GM21786 (cell line): Measurements from ENCODE around the gene NCBP3.

Source experiments
- ATAC-seq: cut with Tn5 transposase; IDR thresholded peaks from one replicate; pipeline ENCODE4 v1.9.1; 2021; ENCODE audit not compliant: unreplicated experiment

The NCBP3 gene, protein sequence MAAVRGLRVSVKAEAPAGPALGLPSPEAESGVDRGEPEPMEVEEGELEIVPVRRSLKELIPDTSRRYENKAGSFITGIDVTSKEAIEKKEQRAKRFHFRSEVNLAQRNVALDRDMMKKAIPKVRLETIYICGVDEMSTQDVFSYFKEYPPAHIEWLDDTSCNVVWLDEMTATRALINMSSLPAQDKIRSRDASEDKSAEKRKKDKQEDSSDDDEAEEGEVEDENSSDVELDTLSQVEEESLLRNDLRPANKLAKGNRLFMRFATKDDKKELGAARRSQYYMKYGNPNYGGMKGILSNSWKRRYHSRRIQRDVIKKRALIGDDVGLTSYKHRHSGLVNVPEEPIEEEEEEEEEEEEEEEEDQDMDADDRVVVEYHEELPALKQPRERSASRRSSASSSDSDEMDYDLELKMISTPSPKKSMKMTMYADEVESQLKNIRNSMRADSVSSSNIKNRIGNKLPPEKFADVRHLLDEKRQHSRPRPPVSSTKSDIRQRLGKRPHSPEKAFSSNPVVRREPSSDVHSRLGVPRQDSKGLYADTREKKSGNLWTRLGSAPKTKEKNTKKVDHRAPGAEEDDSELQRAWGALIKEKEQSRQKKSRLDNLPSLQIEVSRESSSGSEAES

DNA sequence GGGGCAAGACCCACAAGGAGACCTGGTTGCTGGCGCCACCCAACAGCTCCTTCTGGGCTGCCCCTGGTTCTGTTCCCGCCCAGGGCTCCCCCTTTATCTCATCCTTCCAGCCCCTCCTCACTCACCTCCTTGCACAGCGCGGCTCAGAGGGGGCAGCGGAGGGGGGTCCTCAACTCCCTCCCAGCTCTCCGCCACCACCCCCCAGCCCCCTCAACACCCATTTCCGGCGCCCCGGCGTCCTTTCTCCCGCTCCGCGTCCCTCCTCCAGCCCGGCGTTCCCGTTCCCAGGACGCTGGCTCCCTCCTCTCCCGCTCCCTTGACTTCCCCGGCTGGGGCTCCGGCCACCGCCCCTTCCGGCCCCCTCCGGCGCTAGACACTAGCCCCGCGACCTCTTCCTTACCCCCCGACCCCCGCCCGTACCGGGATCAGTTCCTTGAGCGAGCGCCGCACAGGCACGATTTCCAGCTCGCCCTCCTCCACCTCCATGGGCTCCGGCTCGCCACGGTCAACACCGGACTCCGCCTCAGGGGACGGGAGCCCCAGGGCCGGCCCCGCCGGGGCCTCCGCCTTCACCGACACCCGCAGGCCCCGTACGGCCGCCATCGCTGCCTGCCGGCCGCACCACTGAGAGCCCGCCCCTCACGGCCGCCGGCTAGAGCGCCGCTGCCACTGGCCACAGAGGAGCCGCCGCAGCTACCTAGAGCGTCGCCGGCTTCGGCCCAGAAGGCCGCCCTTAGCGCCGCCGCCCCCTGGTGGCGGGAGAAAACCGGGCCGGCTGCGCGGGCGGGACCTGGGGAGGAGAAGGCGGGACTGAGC lies at the start of gene NCBP3:
NCBP3 (minus strand) TSS at position 626 of the 816 bp plus-strand sequence; CDS start at position 603, 23 bp downstream.
- ATAC-seq, result peak; percentile 92

- ATAC-seq, result no peak
Observed at GRCh38 chr17:3895354-3895753, 49.3 kb upstream of the NCBP3 start.

GRCh38 chr17:3894911-3895343 lies 48.9 kb upstream of the NCBP3 start:
- no peak for ATAC-seq

- ATAC-seq, result no peak
Observed at GRCh38 chr17:3894188-3894587, 48.1 kb upstream of the NCBP3 start.

DNA sequence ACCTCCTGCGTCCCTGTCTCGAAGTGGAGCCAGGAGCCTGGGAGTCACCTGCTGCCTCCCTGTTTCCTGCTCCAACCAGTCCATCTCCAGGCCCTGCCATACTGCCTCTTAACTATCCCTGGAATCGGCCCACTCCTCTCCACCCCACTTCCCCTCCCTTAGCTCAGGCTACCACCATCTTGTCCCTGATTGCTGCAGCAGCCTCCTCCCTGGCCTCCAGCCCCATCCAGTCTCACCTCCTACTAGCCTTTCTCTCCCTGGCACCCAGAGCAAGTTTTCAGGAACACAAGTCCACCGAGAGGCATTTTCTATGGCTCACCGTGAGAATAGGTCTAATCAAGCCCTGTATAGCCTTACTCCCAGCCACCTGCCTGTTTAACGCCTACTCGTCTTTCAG lies 47.7 kb upstream of the NCBP3 start:
- ATAC-seq, result no peak

DNA sequence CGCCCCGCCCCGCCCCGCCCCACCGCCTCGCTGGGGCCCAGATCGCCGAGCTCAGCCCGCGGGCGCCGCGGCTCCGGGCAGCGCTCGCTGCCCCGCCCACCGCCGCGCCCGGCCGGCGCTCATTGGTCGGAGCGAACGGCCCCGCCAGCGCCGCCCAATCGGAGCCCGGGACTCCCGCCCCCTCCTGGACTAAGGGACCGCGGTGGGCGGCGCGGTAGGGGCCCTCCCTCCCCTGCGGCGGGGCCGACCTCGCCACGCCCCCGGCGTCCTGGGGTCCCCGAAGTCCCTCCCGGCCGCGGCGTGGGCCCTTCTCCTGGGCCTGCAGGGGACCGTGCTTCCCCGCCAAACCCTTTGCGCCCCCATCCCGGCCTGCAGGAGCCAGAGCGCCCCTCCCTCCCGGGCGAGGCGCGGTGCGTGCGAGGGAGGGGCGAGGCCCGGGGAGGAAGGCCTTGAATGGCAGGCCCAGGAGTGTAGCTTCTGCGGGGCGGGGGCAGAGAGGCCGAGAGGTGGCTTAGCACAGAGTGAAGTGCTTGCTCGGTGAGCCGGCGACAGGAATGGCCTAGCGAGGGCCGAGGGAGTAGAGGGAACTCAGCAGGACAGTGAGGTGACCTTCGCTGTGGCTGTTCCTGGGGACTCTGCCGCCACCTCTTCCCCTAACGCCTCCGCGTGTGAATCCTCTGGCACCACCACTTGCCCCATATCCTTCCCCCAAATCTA lies 47.1 kb upstream of the NCBP3 start, which contains the start of gene CAMKK1:
CAMKK1 (minus strand) TSS at position 51 of the 717 bp plus-strand sequence. CDS start 7,366 bp downstream, outside the sequence.
- peak; percentile 81 for ATAC-seq

DNA sequence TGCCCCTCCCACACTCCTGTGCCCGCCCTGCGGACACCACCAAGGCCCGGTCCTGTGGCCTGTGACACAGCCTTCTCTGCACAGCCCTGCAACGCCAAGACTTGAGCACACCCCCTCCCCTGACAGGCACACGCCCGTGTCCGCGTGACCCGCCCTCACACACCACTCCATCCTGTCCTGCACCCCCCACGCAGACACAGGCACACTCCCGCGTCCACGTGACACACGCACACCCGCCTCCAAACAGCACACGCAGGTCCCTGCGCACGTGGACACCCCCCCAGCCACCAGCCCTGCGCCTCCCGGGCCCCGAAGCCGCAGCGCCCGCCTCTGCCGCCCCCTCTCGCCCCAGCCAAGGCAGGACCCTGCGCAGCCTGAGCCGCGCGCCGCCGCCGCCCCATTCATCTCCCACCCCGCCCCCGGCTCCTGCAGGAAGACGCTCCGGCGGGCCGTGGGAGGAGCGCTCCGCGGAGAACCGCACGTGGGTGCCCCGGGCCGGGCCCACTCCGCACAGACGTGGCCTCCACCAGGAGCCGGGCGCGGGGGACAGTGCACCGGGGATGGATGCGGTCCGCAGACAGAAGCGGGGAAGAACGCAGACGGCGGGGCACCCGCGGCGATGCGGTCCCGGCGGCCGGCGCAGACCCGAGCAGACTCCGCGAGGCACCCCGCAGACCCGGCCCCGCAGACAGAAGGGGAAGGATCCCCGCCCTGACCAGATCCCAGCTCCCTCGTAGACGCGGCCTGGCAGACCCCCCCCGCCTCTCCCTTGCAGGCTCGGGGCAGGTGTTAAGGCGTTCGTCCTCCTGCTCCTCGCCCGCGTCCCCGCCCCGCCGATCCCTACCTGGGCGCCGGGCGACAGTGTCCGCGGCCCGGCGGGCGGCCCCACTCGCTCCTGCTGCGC lies 46.3 kb upstream of the NCBP3 start:
- ATAC-seq, result peak; percentile 8

DNA sequence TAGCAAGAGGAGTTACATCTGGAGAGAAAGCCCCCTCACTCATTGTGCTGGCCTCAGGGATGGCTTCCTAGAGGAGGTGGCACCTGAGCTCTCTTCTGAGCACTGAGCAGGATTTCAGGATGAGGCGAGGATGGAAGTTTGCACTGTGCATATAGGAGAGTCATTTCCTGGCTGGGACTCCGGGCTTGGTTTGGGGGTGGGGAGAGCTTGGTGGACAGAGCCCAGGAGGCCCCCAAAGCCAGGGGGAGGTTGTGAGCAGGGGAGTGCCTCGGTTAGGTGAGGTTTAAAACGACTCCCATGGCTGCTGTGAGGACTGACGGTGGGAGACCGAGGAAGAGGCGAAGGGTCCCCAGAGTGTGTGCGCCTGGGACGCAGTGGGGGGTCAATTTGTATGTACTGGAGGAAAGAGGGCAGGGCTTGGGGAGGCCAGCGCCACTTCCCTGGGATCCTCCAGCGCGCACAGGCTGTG lies 45.6 kb upstream of the NCBP3 start:
- ATAC-seq, result no peak

GRCh38 chr17:3890878-3891219 lies 44.8 kb upstream of the NCBP3 start:
- ATAC-seq, result no peak

DNA sequence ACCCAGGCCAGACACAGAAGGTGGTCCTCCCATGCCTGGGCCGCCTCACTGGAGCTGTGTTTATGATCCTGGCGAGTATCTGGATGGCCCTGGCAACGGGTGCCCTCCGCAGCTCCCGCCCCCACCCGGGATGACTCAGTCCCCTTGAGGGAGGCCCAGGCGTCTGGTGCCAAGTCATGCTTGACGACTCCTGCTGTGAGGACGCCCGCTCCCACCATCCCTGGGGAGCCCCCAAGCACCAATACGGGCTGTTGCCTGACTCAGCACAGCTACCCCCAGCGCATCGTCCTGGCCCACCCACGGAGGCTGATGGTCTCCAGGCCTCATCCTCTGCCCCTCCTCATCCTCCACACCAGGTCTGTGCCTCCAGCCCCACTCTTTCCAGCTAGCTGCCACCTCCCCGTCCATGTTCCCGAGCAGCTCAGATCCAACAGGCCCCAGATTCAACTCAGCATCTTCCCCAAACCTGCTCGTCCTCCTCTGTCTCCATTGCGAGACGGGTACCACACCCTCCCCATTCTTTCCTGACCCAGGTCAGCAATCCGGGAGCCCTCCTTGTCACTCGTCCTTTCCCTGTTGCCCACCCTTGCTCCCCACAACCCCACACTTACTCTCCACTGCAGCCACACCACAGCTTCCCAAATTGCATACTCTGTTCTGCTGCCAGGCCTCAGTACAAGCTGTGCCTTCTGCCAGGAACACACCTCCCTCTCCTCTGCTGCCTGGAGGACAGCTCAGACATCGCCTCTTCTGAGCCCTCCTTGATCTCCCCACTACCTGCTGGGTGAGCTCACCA lies 44.2 kb upstream of the NCBP3 start:
- ATAC-seq, result no peak

GRCh38 chr17:3889325-3890012 lies 43.4 kb upstream of the NCBP3 start:
- ATAC-seq, result no peak

DNA sequence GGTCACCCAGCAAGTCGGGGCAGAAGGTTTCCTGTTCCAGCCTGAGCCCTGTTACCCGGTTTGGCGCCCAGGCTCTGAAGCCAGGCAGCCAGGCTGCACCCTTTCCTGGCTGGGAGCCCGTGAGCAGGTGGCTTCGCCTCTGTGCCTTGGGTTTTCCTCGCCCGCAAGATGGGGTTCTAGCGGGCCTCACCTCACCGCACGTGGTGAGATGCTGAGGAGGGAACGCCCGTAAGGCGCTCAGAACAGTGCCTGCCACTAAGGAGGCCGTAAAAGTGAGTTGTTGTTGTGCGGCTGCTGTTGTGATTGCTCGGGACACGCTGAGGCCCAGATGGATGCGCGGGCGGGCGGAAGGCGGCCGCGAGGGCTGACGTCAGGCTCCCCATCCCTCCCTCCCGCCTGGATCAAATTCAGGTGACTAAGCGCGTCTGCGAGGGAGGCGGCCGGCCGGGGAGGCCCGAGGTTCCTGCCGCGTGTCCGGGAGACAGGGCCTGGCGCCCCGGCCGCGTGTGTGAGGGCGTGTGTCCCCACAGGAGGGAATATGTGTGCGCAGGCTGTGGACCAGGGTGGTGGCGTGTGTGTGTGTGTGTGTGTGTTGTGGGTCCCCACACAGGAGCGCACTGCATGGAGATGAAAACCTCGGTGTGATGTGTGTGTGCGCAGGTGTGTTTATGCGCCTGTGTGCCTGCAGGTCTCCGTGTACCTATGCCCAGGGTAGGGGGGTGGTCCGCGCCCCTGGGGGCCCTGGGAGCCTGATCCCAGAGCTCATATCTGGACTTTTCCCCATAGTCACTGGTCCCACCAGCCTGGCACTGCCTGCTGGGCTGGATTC lies 42.5 kb upstream of the NCBP3 start:
- no peak for ATAC-seq

DNA sequence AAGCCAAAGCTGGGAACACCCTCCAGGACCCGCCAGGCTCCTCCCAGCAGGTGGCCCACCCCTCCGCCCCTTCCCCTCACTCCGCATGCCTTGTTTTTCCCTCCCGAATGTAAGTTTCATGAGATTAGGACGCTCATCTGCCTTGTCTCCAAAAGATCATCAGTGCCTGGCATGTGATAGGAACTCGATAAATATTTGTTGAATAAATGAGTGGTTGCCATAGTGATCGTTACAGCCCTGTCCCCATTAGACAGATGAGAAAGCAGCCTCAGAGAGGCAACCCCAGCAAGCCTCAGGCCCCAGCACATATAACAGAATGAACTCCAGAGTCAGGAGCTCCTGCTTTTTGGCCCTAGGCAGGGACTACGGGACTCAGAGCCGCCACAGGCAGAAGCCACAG lies 41.8 kb upstream of the NCBP3 start:
- no peak for ATAC-seq

GRCh38 chr17:3887394-3887793 lies 41.3 kb upstream of the NCBP3 start:
- ATAC-seq, result no peak

DNA sequence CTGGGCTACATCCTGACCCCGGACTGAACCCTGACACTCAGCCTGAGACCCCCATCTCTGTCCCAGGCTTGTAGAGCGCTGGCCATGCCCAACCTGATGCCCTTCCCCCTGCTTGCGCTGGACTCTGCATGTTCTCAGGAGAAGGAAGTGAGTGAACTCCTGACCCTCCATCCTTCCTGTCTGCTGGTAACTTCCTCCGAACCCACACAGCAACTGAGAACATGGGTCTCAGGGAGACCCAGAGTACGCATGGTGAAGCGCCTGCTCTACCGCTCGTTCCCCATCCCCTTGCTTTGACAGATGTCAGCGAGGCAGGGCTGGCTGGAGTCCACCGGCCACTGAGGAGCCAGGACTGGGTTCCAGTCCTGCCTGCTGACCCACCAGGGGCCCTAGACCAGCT lies 40.7 kb upstream of the NCBP3 start:
- no peak for ATAC-seq

- ATAC-seq, result no peak
Observed at GRCh38 chr17:3885970-3886369, 39.9 kb upstream of the NCBP3 start.

DNA sequence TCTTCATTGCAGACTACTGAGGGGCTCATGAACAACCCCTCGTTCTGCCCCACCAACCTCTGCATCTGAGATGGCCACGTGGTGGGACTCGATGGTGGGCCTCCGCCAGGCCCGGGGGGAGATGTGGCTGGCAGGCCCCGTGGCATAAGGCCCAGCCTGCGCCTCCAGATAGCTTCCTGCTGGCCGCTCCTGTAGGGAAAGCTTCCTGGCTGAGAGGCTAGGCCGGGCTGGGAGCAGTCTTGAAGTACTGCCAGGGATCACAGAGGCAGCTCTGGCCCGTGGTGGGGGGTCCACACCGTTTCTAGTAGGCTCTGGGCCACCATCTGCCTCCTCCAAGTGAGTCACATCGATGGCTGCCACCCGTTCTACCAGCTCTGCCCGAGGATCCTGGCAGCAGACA lies 39.2 kb upstream of the NCBP3 start:
- ATAC-seq, result no peak

DNA sequence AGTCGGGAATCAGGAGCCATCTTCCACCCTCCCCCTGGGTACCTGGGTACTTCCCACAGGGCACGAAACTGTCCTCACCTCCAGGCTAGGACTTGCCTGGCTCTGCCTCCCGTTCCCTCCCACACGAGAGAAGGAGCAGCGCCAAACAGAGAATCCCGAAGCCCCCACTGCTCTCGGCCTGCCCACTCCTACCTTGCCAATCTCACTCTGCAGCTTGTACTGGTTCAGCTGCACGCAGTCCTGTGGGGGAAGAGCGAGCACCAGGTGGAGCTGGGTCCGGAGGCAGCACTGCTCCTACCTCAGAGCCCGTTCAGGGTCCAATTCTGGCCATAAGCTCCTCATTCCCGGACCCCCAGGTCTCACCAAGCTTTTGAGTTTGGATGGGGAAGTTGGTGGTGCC lies 38.1 kb upstream of the NCBP3 start:
- no peak for ATAC-seq
